GM20000 (cell line): ENCODE measurements around the gene POMT2.
"Not testable (repeated sequence)": the region's sequence is repeated elsewhere in the genome, so short reads cannot be mapped to it uniquely, and the experiment has no call there.

Source experiments
- DNase-seq: peaks from one replicate; pipeline ENCODE4 v3.0.0; 2012; ENCODE audit warnings: low spot score
- CTCF ChIP-seq: IDR thresholded peaks from 2 replicates; pipeline ENCODE4 v1.5.1; 2012; ENCODE audit warnings: mild to moderate bottlenecking, control low read depth; ENCODE audit errors: extremely low read depth, missing control alignments

POMT2 gene

GRCh38 chr14:77338302-77338701 is 17.6 kb upstream of the POMT2 start:
- DNase-seq, result no peak
- TF ChIP-seq CTCF, result no peak

DNA sequence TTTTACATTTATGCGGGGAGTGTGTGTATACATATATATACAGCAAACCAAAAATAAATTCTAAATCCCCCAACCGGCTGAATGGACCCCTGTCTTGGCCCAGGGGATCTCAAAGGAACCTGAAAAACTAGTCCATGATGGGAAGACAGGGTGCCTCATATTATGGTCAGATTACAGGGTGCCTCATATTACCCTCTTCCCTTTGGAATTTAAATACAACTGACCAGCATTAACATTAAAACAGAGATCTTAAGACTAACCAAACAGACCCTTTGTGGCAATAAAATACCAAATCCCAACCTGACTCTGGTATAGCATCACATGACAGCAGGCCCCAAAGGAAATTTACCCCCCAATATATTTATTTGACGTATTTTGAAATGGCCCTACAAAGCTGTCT is 17.2 kb upstream of the POMT2 start:
- no peak for TF ChIP-seq CTCF
- no peak for DNase-seq

DNA sequence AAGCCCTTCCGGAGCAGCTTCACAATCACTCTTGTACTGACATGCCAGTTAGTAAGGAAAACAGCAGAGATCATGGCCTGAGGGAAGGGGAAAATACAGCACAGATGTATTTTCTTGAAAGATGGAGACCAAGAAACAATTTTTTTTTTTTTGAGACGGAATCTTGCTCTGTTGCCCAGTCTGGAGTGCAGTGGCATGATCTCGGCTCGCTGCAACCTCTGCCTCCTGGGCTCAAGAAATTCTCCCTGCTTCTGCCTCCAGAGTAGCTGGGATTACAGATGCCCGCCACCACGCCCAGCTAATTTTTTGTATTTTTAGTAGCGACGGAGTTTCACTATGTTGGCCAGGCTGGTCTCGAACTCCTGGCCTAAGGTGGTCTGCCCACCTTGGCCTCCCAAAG is 16.6 kb upstream of the POMT2 start:
- DNase-seq, result not testable (repeated sequence)

DNA sequence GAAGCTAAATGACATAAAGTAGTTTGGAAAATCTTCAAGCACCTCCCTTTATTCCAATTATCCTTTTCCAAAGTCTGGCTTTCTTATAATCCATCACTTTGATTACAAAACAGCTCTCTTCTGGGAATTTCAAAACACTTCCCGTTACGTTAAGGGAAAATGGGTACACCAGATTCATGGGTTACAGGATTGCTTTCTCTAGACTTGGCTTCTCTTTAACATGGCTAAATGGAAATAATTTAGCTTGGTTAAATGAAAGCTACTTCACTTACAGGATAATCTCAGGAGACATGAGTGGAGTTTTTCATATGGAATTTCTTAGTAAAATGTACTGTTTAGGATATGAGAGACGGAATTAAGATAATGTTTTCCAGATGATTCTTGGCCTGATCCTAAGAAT is 14.9 kb upstream of the POMT2 start:
- DNase-seq, result no peak
- no peak for TF ChIP-seq CTCF

GRCh38 chr14:77329872-77330271 is 9.2 kb upstream of the POMT2 start:
- no peak for DNase-seq

GRCh38 chr14:77327111-77327510 is 6.4 kb upstream of the POMT2 start:
- DNase-seq, result no peak
- no peak for TF ChIP-seq CTCF

More at GRCh38 chr14:77329872-77330271, 9.2 kb upstream of the POMT2 start:
- TF ChIP-seq CTCF, result no peak

- DNase-seq, result no peak
- no peak for TF ChIP-seq CTCF
Measured at GRCh38 chr14:77325746-77326094, 5.0 kb upstream of the POMT2 start.

- no peak for DNase-seq
- no peak for TF ChIP-seq CTCF
Measured at GRCh38 chr14:77324816-77325745, 4.4 kb upstream of the POMT2 start.
